GM12892 (cell line): ENCODE measurements around the gene ADGRE3.

Experiments used
- POLR2A ChIP-seq: IDR thresholded peaks from 2 replicates; pipeline ENCODE4 v1.6.1; 2011; ENCODE audit warnings: low read depth, low read length, control low read depth
- POLR2AphosphoS5 ChIP-seq: IDR thresholded peaks from 2 replicates; pipeline ENCODE4 v1.6.1; 2011; ENCODE audit warnings: low read depth, low read length, control low read depth

GRCh38 chr19:14611051-14611450 lies 63.6 kb downstream of the ADGRE3 start:
- TF ChIP-seq POLR2A (no peak), POLR2AphosphoS5 (no peak)
